Measurements from ENCODE around the gene ARPC4.

ARPC4 gene

GRCh38 chr3:9803494-9803893 lies 10.6 kb downstream of the ARPC4 start:
- DNase-seq (ENCODE audit: low spot score), result no peak
- no peak for TF ChIP-seq CTCF (IDR thresholded peaks at IDR 0.05)

GRCh38 chr3:9804996-9805395 lies 12.1 kb downstream of the ARPC4 start:
- no peak overlapping the region for H3K4me3 ChIP-seq
- H3K27ac ChIP-seq, result no peak overlapping the region
- TF ChIP-seq CTCF (IDR thresholded peaks at IDR 0.05), result no peak
- no peak for DNase-seq (ENCODE audit: low spot score)

More at GRCh38 chr3:9803494-9803893, 10.6 kb downstream of the ARPC4 start:
- H3K27ac ChIP-seq, result no peak overlapping the region
- H3K4me3 ChIP-seq, result no peak overlapping the region

- DNase-seq (ENCODE audit: low spot score), result no peak
Measured at GRCh38 chr3:9806137-9806536, 13.3 kb downstream of the ARPC4 start.

GRCh38 chr3:9806688-9807589 lies 14.1 kb downstream of the ARPC4 start:
- DNase-seq (ENCODE audit: low spot score), result no peak
- TF ChIP-seq CTCF (IDR thresholded peaks at IDR 0.05), result no peak
- Histone ChIP-seq H3K27ac (no peak overlapping the region), H3K4me3 (no peak overlapping the region)

More at GRCh38 chr3:9806137-9806536, 13.3 kb downstream of the ARPC4 start:
- no peak overlapping the region for H3K27ac ChIP-seq
- no peak overlapping the region for H3K4me3 ChIP-seq
- no peak for TF ChIP-seq CTCF (IDR thresholded peaks at IDR 0.05)

GRCh38 chr3:9807981-9808344 lies 15.1 kb downstream of the ARPC4 start:
- no peak for DNase-seq (ENCODE audit: low spot score)
- Histone ChIP-seq H3K4me3 (no peak overlapping the region), H3K27ac (no peak overlapping the region)
- no peak for TF ChIP-seq CTCF (IDR thresholded peaks at IDR 0.05)

- no peak for DNase-seq (ENCODE audit: low spot score)
- no peak overlapping the region for H3K4me3 ChIP-seq
- no peak for TF ChIP-seq CTCF (IDR thresholded peaks at IDR 0.05)
- peak overlapping the region; percentile 93 to 98 for H3K27ac ChIP-seq
Measured at GRCh38 chr3:9808345-9809037, 15.6 kb downstream of the ARPC4 start.

Measured in coronary artery (tissue), 2 donors.